IMR-90 (cell line): ENCODE results near the gene LTBP2. TPM values are rescaled to one million over a fixed set of nuclear protein-coding genes. Genes with fewer than 3 reads are reported as not detected.

Source experiments
- ATAC-seq: fragments of 200-7000 bp; cut with Tn5 transposase; 2 replicates; pipeline ENCODE4 v1.9.1; 2020; ENCODE audit warnings: low read depth, mild to moderate bottlenecking, moderate library complexity
- BruUV-seq: library from RNA; stranded (reverse); fragments of 400-500 nt; replicated peaks from 2 replicates; lab custom pipeline; 2021; lab: Mats Ljungman, UMichigan
- CTCF ChIA-PET: fragments of 300-600 bp; formaldehyde crosslinking; extraction: SDS; loops from one replicate; lab custom pipeline; 2021; ENCODE audit warnings: antibody characterized with exemption; lab: Yijun Ruan, JAX
- POLR2A ChIA-PET: fragments of 300-600 bp; sonication (Branson Sonifier 250); formaldehyde crosslinking; loops from one replicate; lab custom pipeline; 2022; ENCODE audit warnings: antibody characterized with exemption; ENCODE audit not compliant: unreplicated experiment; lab: Charles Lee
- DNase-seq: peaks from one replicate; pipeline ENCODE4 v3.0.0; 2013
- H2AFZ ChIP-seq: replicated peaks from 2 replicates; pipeline ENCODE3; 2013; ENCODE audit warnings: low read length, mild to moderate bottlenecking; ENCODE audit not compliant: poor library complexity
- H2AK5ac ChIP-seq: 2 replicates; pipeline ENCODE4 v1.6.1; 2013; ENCODE audit warnings: low read depth, low read length, inconsistent platforms
- H2AK9ac ChIP-seq: replicated peaks from 2 replicates; pipeline ENCODE3; 2013; ENCODE audit warnings: mild to moderate bottlenecking, low read depth, low read length, moderate library complexity; ENCODE audit not compliant: poor library complexity
- H2BK120ac ChIP-seq: 2 replicates; pipeline ENCODE4 v1.6.1; 2013; ENCODE audit warnings: low read depth, low read length, inconsistent platforms
- H2BK15ac ChIP-seq: 3 replicates; pipeline ENCODE4 v1.6.1; 2013; ENCODE audit warnings: low read depth, low read length, inconsistent platforms
- H2BK20ac ChIP-seq: 2 replicates; pipeline ENCODE4 v1.6.1; 2013; ENCODE audit warnings: low read depth, mild to moderate bottlenecking, inconsistent platforms, low read length, moderate library complexity
- H2BK5ac ChIP-seq: 2 replicates; pipeline ENCODE4 v1.6.1; 2013; ENCODE audit warnings: mild to moderate bottlenecking, low read depth, low read length, inconsistent platforms; ENCODE audit not compliant: poor library complexity, severe bottlenecking
- H3K14ac ChIP-seq: replicated peaks from 2 replicates; pipeline ENCODE4 v1.6.1; 2013; ENCODE audit warnings: low read depth, low read length, inconsistent platforms
- H3K18ac ChIP-seq: 2 replicates; pipeline ENCODE4 v1.6.1; 2013; ENCODE audit warnings: low read depth, low read length, control low read depth
- H3K23ac ChIP-seq: 2 replicates; pipeline ENCODE4 v1.6.1; 2013; ENCODE audit warnings: low read depth, low read length, inconsistent platforms
- H3K27ac ChIP-seq: 2 replicates; pipeline ENCODE4 v1.5.1; 2013; ENCODE audit warnings: mild to moderate bottlenecking, control low read depth, low read length; ENCODE audit not compliant: insufficient read depth
- H3K27me3 ChIP-seq: 2 replicates; pipeline ENCODE4 v1.6.1; 2013; ENCODE audit warnings: low read length; ENCODE audit not compliant: control insufficient read depth, insufficient read depth
- H3K36me3 ChIP-seq: 2 replicates; pipeline ENCODE4 v1.6.1; 2013; ENCODE audit warnings: low read length, mixed read lengths; ENCODE audit not compliant: control insufficient read depth, insufficient read depth
- H3K4ac ChIP-seq: 2 replicates; pipeline ENCODE4 v1.6.1; 2013; ENCODE audit warnings: low read depth, low read length, inconsistent platforms
- H3K4me1 ChIP-seq: 2 replicates; pipeline ENCODE4 v1.6.1; 2013; ENCODE audit warnings: low read length, mixed read lengths; ENCODE audit not compliant: control insufficient read depth, insufficient read depth
- H3K4me2 ChIP-seq: 2 replicates; pipeline ENCODE4 v1.6.1; 2013; ENCODE audit warnings: low read depth, mild to moderate bottlenecking, control low read depth, low read length, moderate library complexity
- H3K4me3 ChIP-seq: 2 replicates; pipeline ENCODE4 v1.5.1; 2013; ENCODE audit warnings: low read depth, mild to moderate bottlenecking, control low read depth, low read length, moderate library complexity; ENCODE audit not compliant: insufficient read depth
- H3K56ac ChIP-seq: 2 replicates; pipeline ENCODE4 v1.6.1; 2013; ENCODE audit warnings: low read length, inconsistent platforms; ENCODE audit not compliant: insufficient read depth; ENCODE audit errors: extremely low read depth
- H3K79me1 ChIP-seq, 2 experiments: 2 replicates each; pipeline ENCODE4 v1.6.1; 2013; ENCODE audit warnings: low read length in 2 of 2, inconsistent platforms in 1 of 2, low read depth in 1 of 2
- H3K9ac ChIP-seq: 2 replicates; pipeline ENCODE4 v1.6.1; 2013; ENCODE audit warnings: low read depth, low read length, control low read depth
- H3K9me1 ChIP-seq: 2 replicates; pipeline ENCODE4 v1.6.1; 2013; ENCODE audit warnings: low read length, inconsistent platforms; ENCODE audit not compliant: insufficient read depth
- H3K9me3 ChIP-seq: 2 replicates; pipeline ENCODE4 v1.6.1; 2013; ENCODE audit warnings: low read length; ENCODE audit not compliant: control insufficient read depth, insufficient read depth
- H4K20me1 ChIP-seq: 2 replicates; pipeline ENCODE4 v1.6.1; 2013; ENCODE audit warnings: low read length, inconsistent platforms; ENCODE audit not compliant: insufficient read depth
- H4K5ac ChIP-seq: 2 replicates; pipeline ENCODE4 v1.6.1; 2013; ENCODE audit warnings: mild to moderate bottlenecking, low read depth, low read length, control low read depth
- H4K8ac ChIP-seq, 2 experiments: 2 replicates each; pipeline ENCODE4 v1.6.1; 2013; ENCODE audit warnings: low read depth in 2 of 2, low read length in 2 of 2, control low read depth in 1 of 2, inconsistent platforms in 1 of 2
- H4K91ac ChIP-seq: 2 replicates; pipeline ENCODE4 v1.6.1; 2013; ENCODE audit warnings: low read depth, low read length, inconsistent platforms; ENCODE audit not compliant: insufficient read depth
- BHLHE40 ChIP-seq: fragments of 150-350 bp; IDR thresholded peaks from 2 replicates; pipeline ENCODE4 v1.6.1; 2016; ENCODE audit warnings: mild to moderate bottlenecking, low read depth, low read length
- CEBPB ChIP-seq: IDR thresholded peaks from 2 replicates; pipeline ENCODE4 v1.6.1; 2012; ENCODE audit warnings: low read depth, low read length, improper control_type of control experiment
- CHD1 ChIP-seq: IDR thresholded peaks from 2 replicates; pipeline ENCODE4 v1.6.1; 2012; ENCODE audit warnings: low read depth, low read length, improper control_type of control experiment
- MAFK ChIP-seq: IDR thresholded peaks from 2 replicates; pipeline ENCODE4 v1.6.1; 2012; ENCODE audit warnings: low read depth, low read length, improper control_type of control experiment
- MXI1 ChIP-seq: IDR thresholded peaks from 2 replicates; pipeline ENCODE4 v1.6.1; 2012; ENCODE audit warnings: low read depth, mild to moderate bottlenecking, low read length, moderate library complexity, borderline replicate concordance
- NFE2L2 ChIP-seq: fragments of 150-350 bp; IDR thresholded peaks from 2 replicates; pipeline ENCODE4 v1.6.1; 2016; ENCODE audit warnings: low read depth, mild to moderate bottlenecking, low read length
- POLR2A ChIP-seq: IDR thresholded peaks from 2 replicates; pipeline ENCODE4 v1.6.1; 2012; ENCODE audit warnings: mild to moderate bottlenecking, low read depth, low read length
- RAD21 ChIP-seq: IDR thresholded peaks from 2 replicates; pipeline ENCODE4 v1.6.1; 2012; ENCODE audit warnings: low read length, improper control_type of control experiment
- RCOR1 ChIP-seq: IDR thresholded peaks from 2 replicates; pipeline ENCODE4 v1.6.1; 2012; ENCODE audit warnings: mild to moderate bottlenecking, low read length, improper control_type of control experiment; ENCODE audit not compliant: insufficient replicate concordance
- RFX5 ChIP-seq: IDR thresholded peaks from 2 replicates; pipeline ENCODE4 v1.8.0; 2012; ENCODE audit warnings: low read depth, mild to moderate bottlenecking, low read length, moderate library complexity
- SMC3 ChIP-seq: fragments of 150-350 bp; IDR thresholded peaks from 2 replicates; pipeline ENCODE4 v1.6.1; 2016; ENCODE audit warnings: low read depth, mild to moderate bottlenecking, antibody characterized with exemption, low read length, moderate library complexity
- USF2 ChIP-seq: fragments of 150-350 bp; IDR thresholded peaks from 2 replicates; pipeline ENCODE4 v1.6.1; 2017; ENCODE audit warnings: mild to moderate bottlenecking, antibody characterized with exemption, low read length, low read depth
- WGBS, 2 experiments: methylation state at CpG; one replicate each; pipeline versions ENCODE4 v1.1.5 to v1.1.7; 2013; ENCODE audit warnings: missing lambda C conversion rate in 2 of 2; ENCODE audit not compliant: insufficient read length in 1 of 2; ENCODE audit errors: extremely low coverage in 2 of 2; 5-methylcytosine and 5-hydroxymethylcytosine counted together
- dilution Hi-C: fragments of 300-500 bp; cut with HindIII; formaldehyde crosslinking; loops from one replicate; pipeline ENCODE4 v1.14.3; 2018; ENCODE audit warnings: low sequenced_read_pairs; ENCODE audit not compliant: unreplicated experiment
- in situ Hi-C: fragments of 300-500 bp; cut with MboI; formaldehyde crosslinking; loops from 3 replicates; pipeline ENCODE4 v1.14.3; 2019; ENCODE audit warnings: low sequenced_read_pairs, inconsistent platforms, mixed read lengths
- intact Hi-C: fragments of 100-400 bp; cut with micrococcal nuclease; formaldehyde crosslinking; loops from 2 replicates; pipeline ENCODE4 v1.10.0; 2022
- polyA plus RNA-seq, 3 experiments: library from polyadenylated mRNA; depleted of rRNA; stranded (reverse); fragments of >200 nt; gene quantifications; 2 replicates each; pipeline ENCODE4 v1.2.3, GENCODE V29; 2012; ENCODE audit warnings: low replicate concordance in 1 of 3
- total RNA-seq: library from RNA; depleted of rRNA; stranded (reverse); fragments of >200 nt; gene quantifications from 2 replicates; pipeline ENCODE4 v1.2.3, GENCODE V29; 2012

Gene LTBP2
- total and polyA plus RNA-seq, 2 of the 4 experiments (the other 2 are of a cell fraction): 23.8 to 79.3 TPM

GRCh38 chr14:74570696-74571095 lies 41.3 kb downstream of the LTBP2 start:
- BruUV-seq: no TSS peak
- Histone ChIP-seq H3K14ac (peak overlapping the region; percentile 97), H3K9me3 (no peaks in the 10 kb centered on the region), H3K36me3 (no peaks in the 10 kb centered on the region), H2BK5ac (peak overlapping the region; percentile 100), H4K5ac (peak overlapping the region; percentile 95), H3K79me1 (peaks cover 34 to 77% of the 10 kb centered on the region in 2 experiments), H4K20me1 (no peaks in the 10 kb centered on the region; the same call in 1 of the 2 replicates), H3K4ac (peak overlapping the region; percentile 98), H3K27ac (peak overlapping the region; percentile 91), H3K18ac (peak overlapping the region; percentile 92), H2BK120ac (peak overlapping the region; percentile 98), H3K9me1 (peaks cover 61% of the 10 kb centered on the region), H2AK9ac (peak overlapping the region; percentile 95), H2BK20ac (peak overlapping the region; percentile 84), H3K27me3 (no peaks in the 10 kb centered on the region), H4K91ac (peak overlapping the region; percentile 93), H3K56ac (peak overlapping the region; percentile 94), H4K8ac (peak overlapping the region; percentile 68 to 89), H3K23ac (peak overlapping the region; percentile 95), H3K4me2 (0 out of 2 replicates have a peak overlapping the region, but pooled peaks have one; percentile 1), H2BK15ac (peak overlapping the region; percentile 89; the same call in 2 of the 3 replicates), H3K4me1 (peaks cover 64% of the 10 kb centered on the region), H2AK5ac (peak overlapping the region; percentile 95), H2AFZ (no peak overlapping the region), H3K4me3 (no peak overlapping the region), H3K9ac (peak overlapping the region; percentile 29)
- ChIA-PET CTCF (interaction anchor here (1.3 kb wide), 1 partner anchor 8 kb away, joined by 3 read pairs; no protein-coding TSS in a partner anchor), POLR2A (interaction anchor here (1.4 to 2.4 kb wide), 3 partner anchors 8 to 40 kb away, joined by 4 to 9 read pairs (median 8); partner anchors contain the start of gene LTBP2)
- no CpG with 5 or more reads among the region's 5 CpGs for WGBS, 2 experiments
- no peak for TF ChIP-seq SMC3
- no peak for TF ChIP-seq CHD1
- TF ChIP-seq USF2: no peak
- TF ChIP-seq MXI1: no peak
- no peak for TF ChIP-seq RCOR1
- no peak for TF ChIP-seq MAFK
- no peak for TF ChIP-seq RFX5
- TF ChIP-seq BHLHE40: no peak
- TF ChIP-seq POLR2A: no peak
- no peak for TF ChIP-seq NFE2L2
- no peak for TF ChIP-seq RAD21
- TF ChIP-seq CEBPB: no peak
- intact Hi-C loops: loop anchor here (5.0 kb wide), 1 partner anchor 37 kb away; no protein-coding TSS in a partner anchor
- in situ Hi-C loops: no loop called here
- no peak for ATAC-seq
- no peak for DNase-seq
- dilution Hi-C loops: no loop called here
